ENCODE results near the gene CNDP2.

DNA sequence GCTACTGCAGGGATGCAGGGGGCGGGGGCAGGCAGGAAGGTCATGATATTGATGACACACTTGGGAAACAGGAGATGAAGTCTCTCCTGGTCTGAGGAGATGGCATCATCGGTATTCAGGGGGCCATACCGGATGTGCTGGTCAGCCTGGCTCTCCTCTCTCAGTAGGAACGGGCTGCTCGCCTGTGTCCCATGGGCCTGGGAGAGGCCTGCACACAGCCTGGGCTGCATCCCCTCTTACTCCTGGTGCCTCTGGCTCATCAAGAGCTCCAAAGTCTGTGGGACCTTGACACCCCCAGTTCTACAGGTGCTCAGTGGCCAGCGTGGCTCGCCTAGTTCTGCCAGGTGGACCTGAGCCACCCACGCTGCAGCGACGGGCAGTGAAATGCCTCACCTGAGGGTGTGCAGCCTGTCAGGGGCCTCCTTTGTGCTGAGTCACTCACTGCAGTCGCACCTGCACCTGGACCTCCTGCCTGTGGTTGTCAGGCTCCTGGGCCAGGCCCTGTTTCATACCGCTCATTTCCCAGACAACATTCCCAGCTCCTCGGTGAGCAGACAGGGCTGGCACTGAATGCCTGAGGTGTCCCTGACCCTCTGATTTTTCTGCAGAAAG is 19.6 kb downstream of the CNDP2 start:
- TF ChIP-seq ARNT (IDR thresholded peaks at IDR 0.05) (no peak), FOXK2 (IDR thresholded peaks at IDR 0.05) (no peak), HDGF (IDR thresholded peaks at IDR 0.05; ENCODE audit: borderline replicate concordance) (no peak), SP1 (IDR thresholded peaks at IDR 0.05) (no peak), BHLHE40 (IDR thresholded peaks at IDR 0.05; ENCODE audit: borderline replicate concordance) (no peak)
